Transverse colon (tissue), 4 donors: ENCODE data around the gene THAP7.

ENCODE experiments used
- CTCF ChIP-seq, 5 experiments: fragments of 200-600 bp in 3 of 5; fragments of 450-650 bp in 2 of 5; sonication (generic) in 3 of 5; IDR thresholded peaks; 1 replicate in 2 of 5; 2 replicates in 3 of 5; pipeline ENCODE4 v1.5.1; 2016 to 2017; ENCODE audit warnings: antibody characterized with exemption in 5 of 5, inconsistent platforms in 3 of 5, mild to moderate bottlenecking in 2 of 5, moderate library complexity in 1 of 5
- POLR2A ChIP-seq: fragments of 450-650 bp; IDR thresholded peaks from one replicate; pipeline ENCODE4 v1.6.1; 2016; ENCODE audit warnings: antibody characterized with exemption, mild to moderate bottlenecking, moderate library complexity
- POLR2AphosphoS5 ChIP-seq, 3 donors: sonication (generic); formaldehyde crosslinking; IDR thresholded peaks; one replicate each; pipeline ENCODE4 v1.6.1; 2016; ENCODE audit warnings: antibody characterized with exemption in 3 of 3

GRCh38 chr22:21016644-21017420 lies 14.9 kb upstream of the THAP7 start:
- TF ChIP-seq CTCF (IDR thresholded peaks at IDR 0.05), result no peak
- TF ChIP-seq POLR2A, result no peak
- TF ChIP-seq POLR2AphosphoS5 (IDR thresholded peaks at IDR 0.05), result no peak
